GM12878 (cell line): ENCODE data around the gene NHS. TPM values are rescaled to one million over a fixed set of nuclear protein-coding genes. Genes with fewer than 3 reads are reported as not detected.

Experiments used
- ATAC-seq: fragments of 200-7000 bp; cut with Tn5 transposase; 3 replicates; pipeline ENCODE4 v1.9.1; 2020; ENCODE audit warnings: mild to moderate bottlenecking, moderate library complexity
- BruUV-seq: library from RNA; stranded (reverse); fragments of 400-500 nt; replicated peaks from 2 replicates; lab custom pipeline; 2021; lab: Mats Ljungman, UMichigan
- CTCF ChIA-PET: fragments of 300-600 bp; sonication (Branson Sonifier 250); formaldehyde crosslinking; extraction: SDS; loops from one replicate; lab custom pipeline; 2021; ENCODE audit warnings: inconsistent platforms; lab: Yijun Ruan, JAX
- POLR2A ChIA-PET: fragments of 350-600 bp; formaldehyde crosslinking; extraction: SDS; loops from one replicate; lab custom pipeline; 2021; ENCODE audit warnings: inconsistent platforms; lab: Charles Lee
- RAD21 ChIA-PET: fragments of 300-600 bp; sonication (Branson Sonifier 250); formaldehyde crosslinking; loops from one replicate; lab custom pipeline; 2023; ENCODE audit warnings: antibody characterized with exemption; ENCODE audit not compliant: unreplicated experiment; lab: Charles Lee
- SMC1A ChIA-PET: fragments of 300-600 bp; sonication (Branson Sonifier 250); formaldehyde crosslinking; loops from one replicate; lab custom pipeline; 2023; ENCODE audit not compliant: unreplicated experiment, uncharacterized antibody; lab: Charles Lee
- DNase-seq: peaks from one replicate; pipeline ENCODE4 v3.0.0-alpha.2; 2011; ENCODE audit warnings: low read depth, low spot score
- FAIRE-seq: peaks from 3 replicates; lab custom pipeline; 2011; peaks lifted over from hg19 to GRCh38; lab: Jason Lieb, UNC
- H2AFZ ChIP-seq: 2 replicates; pipeline ENCODE4 v1.6.0; 2011; ENCODE audit warnings: low read depth, low read length, control low read depth; ENCODE audit not compliant: control insufficient read depth
- H3K27ac ChIP-seq: 2 replicates; pipeline ENCODE4 v1.5.1; 2011; ENCODE audit warnings: control low read depth; ENCODE audit not compliant: control insufficient read depth, insufficient read depth
- H3K27me3 ChIP-seq, 2 experiments: replicated peaks in 1 of 2; 2 replicates each; pipeline versions ENCODE4 v1.6.0 to v1.6.1; 2011; ENCODE audit warnings: low read length in 1 of 2; ENCODE audit not compliant: control insufficient read depth in 2 of 2, insufficient read depth in 2 of 2
- H3K36me3 ChIP-seq, 2 experiments: 2 replicates each; pipeline ENCODE4 v1.5.1; 2011; ENCODE audit warnings: low read length in 1 of 2; ENCODE audit not compliant: control insufficient read depth in 2 of 2, insufficient read depth in 2 of 2
- H3K4me1 ChIP-seq: 2 replicates; pipeline ENCODE4 v1.6.1; 2011; ENCODE audit warnings: mild to moderate bottlenecking, low read length, moderate library complexity, mixed read lengths; ENCODE audit not compliant: control insufficient read depth, insufficient read depth
- H3K4me2 ChIP-seq: 2 replicates; pipeline ENCODE4 v1.6.0; 2011; ENCODE audit warnings: control low read depth; ENCODE audit not compliant: control insufficient read depth, insufficient read depth
- H3K4me3 ChIP-seq: fragments of 200-600 bp; sonication (generic); 2 replicates; pipeline ENCODE4 v1.5.1; 2016
- H3K79me2 ChIP-seq: 2 replicates; pipeline ENCODE4 v1.6.0; 2011; ENCODE audit warnings: low read length; ENCODE audit not compliant: control insufficient read depth, insufficient read depth
- H3K9ac ChIP-seq: 2 replicates; pipeline ENCODE4 v1.8.0; 2011; ENCODE audit warnings: low read length, control low read depth, mixed read lengths; ENCODE audit not compliant: control insufficient read depth, insufficient read depth
- H3K9me3 ChIP-seq: replicated peaks from 3 replicates; pipeline ENCODE4 v1.5.1; 2011; ENCODE audit warnings: mild to moderate bottlenecking, low read length; ENCODE audit not compliant: control insufficient read depth, insufficient read depth
- H4K20me1 ChIP-seq: 2 replicates; pipeline ENCODE4 v1.6.0; 2011; ENCODE audit not compliant: control insufficient read depth, insufficient read depth
- CTCF ChIP-seq, 3 experiments: IDR thresholded peaks in 2 of 3; conservative IDR thresholded peaks in 1 of 3; 2 replicates each; pipeline ENCODE4 v1.5.1; 2011; ENCODE audit warnings: low read depth in 3 of 3, low read length in 3 of 3, mild to moderate bottlenecking in 3 of 3, control low read depth in 2 of 3, moderate library complexity in 2 of 3, inconsistent platforms in 1 of 3, mixed read lengths in 1 of 3; ENCODE audit not compliant: control insufficient read depth in 2 of 3, insufficient read depth in 1 of 3; ENCODE audit errors: extremely low read depth in 1 of 3
- HCFC1 ChIP-seq: fragments of 150-350 bp; IDR thresholded peaks from 2 replicates; pipeline ENCODE4 v1.6.1; 2014; ENCODE audit warnings: low read length
- RAD21 ChIP-seq: IDR thresholded peaks from 2 replicates; pipeline ENCODE4 v1.6.1; 2011; ENCODE audit warnings: mild to moderate bottlenecking, low read depth, low read length, moderate library complexity; ENCODE audit not compliant: insufficient read depth
- RELA ChIP-seq: fragments of 450-650 bp; IDR thresholded peaks from 2 replicates; pipeline ENCODE4 v1.8.0; 2014; ENCODE audit warnings: borderline replicate concordance; ENCODE audit not compliant: partially characterized antibody
- SMC3 ChIP-seq: IDR thresholded peaks from 2 replicates; pipeline ENCODE4 v1.6.1; 2011; ENCODE audit warnings: low read length, improper control_type of control experiment, borderline replicate concordance
- SP1 ChIP-seq: IDR thresholded peaks from one replicate; pipeline ENCODE4 v1.6.1; 2011; ENCODE audit warnings: low read depth, low read length
- SUPT20H ChIP-seq: IDR thresholded peaks from 2 replicates; pipeline ENCODE4 v1.6.1; 2011; ENCODE audit warnings: low read depth, mild to moderate bottlenecking, low read length, moderate library complexity, borderline replicate concordance; ENCODE audit not compliant: control insufficient read depth
- YY1 ChIP-seq: IDR thresholded peaks from 2 replicates; pipeline ENCODE4 v1.6.1; 2011; ENCODE audit warnings: low read depth, mild to moderate bottlenecking, low read length
- ZBTB4 ChIP-seq: fragments of 450-650 bp; formaldehyde crosslinking; IDR thresholded peaks from 2 replicates; pipeline ENCODE4 v1.4.0; 2022; ENCODE audit warnings: mild to moderate bottlenecking, moderate library complexity
- ZNF207 ChIP-seq: fragments of 450-650 bp; IDR thresholded peaks from 2 replicates; pipeline ENCODE4 v1.6.1; 2014; ENCODE audit warnings: antibody characterized with exemption, mild to moderate bottlenecking, borderline replicate concordance
- ZNF384 ChIP-seq: IDR thresholded peaks from 2 replicates; pipeline ENCODE4 v1.6.1; 2012; ENCODE audit warnings: low read depth, mild to moderate bottlenecking, low read length, improper control_type of control experiment, borderline replicate concordance
- WGBS: methylation state at CpG from one replicate; pipeline ENCODE4 v1.1.6; 2016; ENCODE audit warnings: low lambda C conversion rate; ENCODE audit not compliant: insufficient replicate concordance, insufficient coverage; ENCODE audit errors: missing lambda C conversion rate; 5-methylcytosine and 5-hydroxymethylcytosine counted together
- in situ Hi-C: fragments of 300-500 bp; cut with MboI; formaldehyde crosslinking; loops from 9 replicates; pipeline ENCODE4 v1.14.3; 2018; ENCODE audit warnings: mixed read lengths
- intact Hi-C: fragments of 100-400 bp; cut with micrococcal nuclease; formaldehyde crosslinking; loops from one replicate; pipeline ENCODE4 v1.14.2; 2022; ENCODE audit not compliant: unreplicated experiment
- polyA plus RNA-seq, 11 experiments: library from polyadenylated mRNA; depleted of rRNA in 4 of 11; unstranded in 6 of 11; stranded (reverse) in 5 of 11; fragments of >200 nt; fragmentation: Nextera tagmentation in 4 of 11; fragmentation: Illumina TruSeq in 1 of 11; extraction: Ambion mirVana in 4 of 11; extraction: Trizol in 1 of 11; gene quantifications; 1 replicate in 1 of 11; 2 replicates in 10 of 11; pipeline versions ENCODE4 v1.2.1 to v1.2.3, GENCODE V29; 2011 to 2016; ENCODE audit warnings: inconsistent platforms in 2 of 11, missing spikeins in 2 of 11, low read depth in 1 of 11
- total RNA-seq, 4 experiments: library from RNA; depleted of rRNA in 3 of 4; stranded (reverse); fragments of >200 nt in 3 of 4; fragmentation: Illumina TruSeq in 1 of 4; extraction: Trizol in 1 of 4; gene quantifications; 2 replicates each; pipeline versions ENCODE4 v1.2.1 to v1.2.3, GENCODE V29; 2013 to 2021

The NHS gene
- total and polyA plus RNA-seq, 10 of the 15 experiments (the other 5 are each of a cell fraction or from before 2014, with no cell fraction given), result under 0.01 to 0.07 (median 0.03) TPM; not detected in 7

- SMC1A ChIA-PET, result interaction anchor here (1.2 to 1.9 kb wide), 4 partner anchors 18 to 349 kb away, joined by 3 to 7 read pairs (median 5); no protein-coding TSS in a partner anchor
- peak; percentile 57 for FAIRE-seq
- H3K9ac ChIP-seq, result no peak overlapping the region
- WGBS, result 26% methylated on average over 9 of the region's 9 CpGs
- POLR2A ChIA-PET, result no interaction called here
- H3K27me3 ChIP-seq, result no peaks in the 10 kb centered on the region
- no peaks in the 10 kb centered on the region for H3K4me1 ChIP-seq
- ATAC-seq, result peak; percentile 90
- DNase-seq, result no peak
- CTCF ChIA-PET, result interaction anchor here (1.2 to 4.3 kb wide), 8 partner anchors 9 to 538 kb away, joined by 3 to 47 read pairs (median 4); no protein-coding TSS in a partner anchor
- BruUV-seq, result no TSS peak
- TF ChIP-seq YY1 (peak; percentile 44; the same call in 1 of the 2 replicates), ZBTB4 (CRISPR knock-in tag) (no peak), HCFC1 (no peak), SUPT20H (no peak), CTCF (IDR thresholded peaks at IDR 0.05 in 2 of 3, conservative IDR thresholded peaks at IDR 0.05 in 1 of 3; ENCODE audit: control insufficient read depth in 2 of 3, extremely low read depth in 1 of 3, insufficient read depth in 1 of 3, low read depth in 3 of 3, low read length in 3 of 3) (peak; percentile 70 to 74 (median 72)), RELA (no peak), ZNF207 (no peak), RAD21 (peak; percentile 70), SMC3 (peak; percentile 78), ZNF384 (no peak), SP1 (no peak)
- H3K79me2 ChIP-seq, result no peaks in the 10 kb centered on the region
- H2AFZ ChIP-seq, result no peak overlapping the region
- intact Hi-C loops (loop anchor here (1.0 to 5.0 kb wide), 4 partner anchors 56 to 469 kb away; no protein-coding TSS in a partner anchor), in situ Hi-C loops (loop anchor here (5.0 kb wide), 1 partner anchor 344 kb away; no protein-coding TSS in a partner anchor)
- RAD21 ChIA-PET, result interaction anchor here (0.8 to 1.5 kb wide), 4 partner anchors 34 to 353 kb away, joined by 3 to 8 read pairs (median 3); no protein-coding TSS in a partner anchor
- no peaks in the 10 kb centered on the region for H3K9me3 ChIP-seq
- H3K4me2 ChIP-seq, result no peak overlapping the region
- H4K20me1 ChIP-seq, result no peaks in the 10 kb centered on the region
- H3K36me3 ChIP-seq, result no peaks in the 10 kb centered on the region
- no peak overlapping the region for H3K4me3 ChIP-seq
- H3K27ac ChIP-seq, result no peak overlapping the region
Observed at GRCh38 chrX:17590892-17591740, 216.1 kb downstream of the NHS start.
